Body of pancreas (tissue), 4 donors: ENCODE measurements around the gene PCDHA12. TPM values are rescaled to one million over a fixed set of nuclear protein-coding genes. Genes with fewer than 3 reads are reported as not detected.

Source experiments
- ATAC-seq: fragments of 150-250 bp; one replicate; pipeline ENCODE4 v1.9.1; 2016
- DNase-seq, 4 donors: peaks; one replicate each; pipeline ENCODE4 v3.0.0-alpha.2; 2019
- H3K27ac ChIP-seq, 4 donors: fragments of 200-600 bp; sonication (generic); 1 replicate in 3 of 4; 2 replicates in 1 of 4; pipeline versions ENCODE4 v1.5.1 to v1.6.1; 2016 to 2019; ENCODE audit warnings: mild to moderate bottlenecking in 1 of 4, mixed read lengths in 1 of 4, moderate library complexity in 1 of 4
- H3K27me3 ChIP-seq, 2 donors: fragments of 200-600 bp; sonication (generic); one replicate each; pipeline ENCODE4 v1.6.0; 2016; ENCODE audit warnings: mild to moderate bottlenecking in 1 of 2
- H3K36me3 ChIP-seq, 2 donors: fragments of 200-600 bp; sonication (generic); replicated peaks in 1 of 2; 2 replicates each; pipeline ENCODE4 v1.5.1; 2016; ENCODE audit warnings: low read depth in 2 of 2; ENCODE audit not compliant: insufficient read depth in 1 of 2
- H3K4me1 ChIP-seq: fragments of 200-600 bp; sonication (generic); one replicate; pipeline ENCODE4 v1.6.0; 2016
- H3K4me3 ChIP-seq, 2 donors: fragments of 200-600 bp; sonication (generic); 1 replicate in 1 of 2; 2 replicates in 1 of 2; pipeline ENCODE4 v1.5.1; 2016 to 2019
- H3K9me3 ChIP-seq, 3 donors: fragments of 200-600 bp; sonication (generic); 1 replicate in 2 of 3; 2 replicates in 1 of 3; pipeline ENCODE4 v1.5.1; 2016
- CTCF ChIP-seq, 7 experiments: fragments of 450-650 bp in 4 of 7; fragments of 200-600 bp in 3 of 7; sonication (generic) in 3 of 7; IDR thresholded peaks; one replicate each; pipeline ENCODE4 v1.5.1; 2016 to 2019; ENCODE audit warnings: antibody characterized with exemption in 7 of 7
- POLR2A ChIP-seq, 3 donors: fragments of 450-650 bp; IDR thresholded peaks; one replicate each; pipeline ENCODE4 v1.6.1; 2016; ENCODE audit warnings: antibody characterized with exemption in 3 of 3, mild to moderate bottlenecking in 2 of 3
- WGBS, 2 donors: methylation state at CpG; one replicate each; pipeline ENCODE4 v1.1.5; 2017; 5-methylcytosine and 5-hydroxymethylcytosine counted together
- intact Hi-C: fragments of 100-400 bp; cut with DNase I; formaldehyde crosslinking; loops from one replicate; pipeline ENCODE4 v1.15.1; 2023
- total RNA-seq, 2 donors: library from RNA; depleted of rRNA; stranded (reverse); fragments of >200 nt; gene quantifications; one replicate each; pipeline ENCODE4 v1.1.0, GENCODE V29; 2016

The PCDHA12 gene
- total RNA-seq, 2 donors from 2014 or later = 3.6 to 3.9 TPM

DNA sequence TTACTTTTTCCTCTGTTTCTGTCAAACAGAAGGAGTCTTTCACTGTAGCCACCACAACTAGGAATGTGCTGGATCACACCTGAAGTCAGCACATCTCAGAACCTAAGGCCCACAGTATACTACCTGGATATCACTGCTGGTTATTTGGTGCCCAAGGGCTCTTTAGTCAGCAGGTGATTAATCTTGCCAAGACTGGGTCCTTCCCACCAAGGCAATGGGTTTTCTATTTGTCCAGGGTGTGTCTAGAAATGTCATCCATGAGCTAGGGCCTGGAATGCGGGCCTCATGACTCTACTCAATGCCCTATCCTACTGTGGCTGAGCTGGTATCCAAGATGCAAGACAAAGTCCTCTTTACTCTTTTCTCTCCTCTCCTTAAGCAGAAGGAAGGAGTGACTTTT is 41.2 kb downstream of the PCDHA12 start:
- H3K4me3 ChIP-seq = no peak overlapping the region
- H3K27ac ChIP-seq = no peak overlapping the region
- no peaks in the 10 kb centered on the region for H3K36me3 ChIP-seq
- TF ChIP-seq POLR2A (IDR thresholded peaks at IDR 0.05) = no peak
- TF ChIP-seq CTCF (IDR thresholded peaks at IDR 0.05) = no peak
- intact Hi-C loops = no loop called here
- ATAC-seq (no peak), DNase-seq (no peak)
- H3K27me3 ChIP-seq = no peaks in the 10 kb centered on the region
- WGBS, 2 donors = 46 to 67% methylated on average over 1 of the region's 1 CpG
- H3K9me3 ChIP-seq = no peaks in the 10 kb centered on the region
- no peaks in the 10 kb centered on the region for H3K4me1 ChIP-seq

DNA sequence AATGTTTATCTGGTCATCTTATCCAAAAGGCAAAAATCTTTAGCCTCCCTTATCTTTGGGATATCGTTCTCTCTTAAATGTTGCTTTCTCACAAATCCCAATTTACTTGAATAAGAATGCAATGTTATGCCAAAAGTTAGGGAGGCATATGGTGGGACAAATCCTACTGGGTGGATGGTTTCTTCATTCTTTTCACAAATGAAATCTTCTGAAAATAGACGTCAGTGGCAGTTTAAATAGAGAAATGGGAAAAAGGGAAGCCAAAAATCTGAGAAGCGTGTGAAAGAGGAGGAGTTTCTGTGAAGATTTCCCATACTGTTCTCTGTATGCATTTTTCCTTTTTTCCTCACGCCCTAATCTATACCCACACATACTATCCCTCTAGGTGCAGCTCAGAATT is 48.5 kb downstream of the PCDHA12 start:
- Histone ChIP-seq H3K36me3 (no peaks in the 10 kb centered on the region), H3K4me3 (no peak overlapping the region), H3K9me3 (no peaks in the 10 kb centered on the region), H3K27ac (no peak overlapping the region), H3K27me3 (no peaks in the 10 kb centered on the region), H3K4me1 (peaks cover 26% of the 10 kb centered on the region)
- DNase-seq (no peak), ATAC-seq (no peak)
- no peak for TF ChIP-seq CTCF (IDR thresholded peaks at IDR 0.05)
- TF ChIP-seq POLR2A (IDR thresholded peaks at IDR 0.05) = no peak
- intact Hi-C loops = no loop called here
- 62 to 67% methylated on average over 4 of the region's 4 CpGs for WGBS, 2 donors

DNA sequence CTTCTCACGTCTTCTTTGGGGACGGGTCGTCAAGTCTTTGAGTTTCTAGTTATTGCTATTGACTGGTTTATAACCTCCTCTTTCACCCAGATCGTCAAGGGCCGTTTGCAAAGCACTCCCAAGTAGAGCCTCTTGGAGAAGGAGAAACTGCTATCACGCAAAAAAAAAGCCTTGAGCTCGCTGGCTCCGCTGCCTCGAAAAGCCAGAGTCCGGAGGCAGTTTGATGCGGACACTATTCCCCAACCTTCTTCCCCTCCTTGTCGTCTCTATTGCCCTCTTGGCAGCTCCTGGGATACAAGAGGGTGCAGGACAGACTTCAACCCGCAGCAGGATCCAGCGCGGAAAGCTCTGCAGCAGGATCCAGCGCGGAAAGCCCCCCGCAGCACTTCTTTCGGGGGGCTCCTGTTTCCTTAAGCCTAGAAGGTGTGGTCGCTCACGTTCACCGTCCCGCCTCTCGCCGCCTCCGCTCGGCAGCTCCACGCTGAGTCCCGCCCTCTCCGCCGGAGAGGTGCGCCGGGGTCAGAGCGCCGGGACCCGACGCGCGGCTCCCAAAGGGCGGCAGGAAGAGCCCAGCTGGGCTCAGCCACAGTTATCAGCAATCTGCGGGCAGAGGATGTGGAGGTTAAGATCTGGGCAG is 50.8 kb downstream of the PCDHA12 start, which contains the start of gene PCDHAC1:
TSS of gene PCDHAC1 (plus strand) at position 494 of the 637 bp plus-strand sequence. CDS start 594 bp downstream, outside the sequence.
- 2% methylated on average over 12 to 41 of the region's 41 CpGs for WGBS, 2 donors
- ATAC-seq = peak; percentile 77
- DNase-seq = peak; percentile 41 to 61 (median 44)
- no peaks in the 10 kb centered on the region for H3K9me3 ChIP-seq
- intact Hi-C loops = no loop called here
- no peak for TF ChIP-seq CTCF (IDR thresholded peaks at IDR 0.05)
- no peak for TF ChIP-seq POLR2A (IDR thresholded peaks at IDR 0.05)
- H3K4me1 ChIP-seq = peaks cover 26% of the 10 kb centered on the region
- H3K27ac ChIP-seq = peak within 1 kb of the TSS; percentile 12 to 80 (median 64)
- H3K36me3 ChIP-seq = no peaks in the 10 kb centered on the region
- peak within 1 kb of the TSS; percentile 10 to 34 for H3K4me3 ChIP-seq
- no peaks in the 10 kb centered on the region for H3K27me3 ChIP-seq

GRCh38 chr5:140926443-140927227 is 51.5 kb downstream of the PCDHA12 start:
- ATAC-seq (peak; percentile 95), DNase-seq (peak; percentile 84 to 92 (median 88))
- no peaks in the 10 kb centered on the region for H3K36me3 ChIP-seq
- peak overlapping the region; percentile 10 to 34 for H3K4me3 ChIP-seq
- WGBS, 2 donors = 1% methylated on average over 26 to 72 of the region's 74 CpGs
- no peaks in the 10 kb centered on the region for H3K27me3 ChIP-seq
- no peaks in the 10 kb centered on the region for H3K9me3 ChIP-seq
- peaks cover 26% of the 10 kb centered on the region for H3K4me1 ChIP-seq
- H3K27ac ChIP-seq = peak overlapping the region; percentile 12 to 80 (median 64)
- TF ChIP-seq CTCF (IDR thresholded peaks at IDR 0.05) (peak; percentile 65 to 86 (median 80)), POLR2A (IDR thresholded peaks at IDR 0.05) (peak; percentile 10 to 61 (median 43))
- intact Hi-C loops = no loop called here
